ENCODE data around the gene COL28A1.

GRCh38 chr7:7536396-7537019 lies 835 bp upstream of the COL28A1 start:
- TF ChIP-seq CTCF (IDR thresholded peaks at IDR 0.05), result no peak
- no peak for TF ChIP-seq NR3C1 (CRISPR knock-in tag; conservative IDR thresholded peaks at IDR 0.05; ENCODE audit: low read depth)
- TF ChIP-seq MAX (CRISPR knock-in tag; IDR thresholded peaks at IDR 0.05), result no peak
